Inflammatory macrophage (primary cell): ENCODE results near the gene ITPKB.
A peak's percentile ranks its signal among the peaks of the same experiment; 100 is the strongest.
"Not testable (repeated sequence)": the region's sequence is repeated elsewhere in the genome, so short reads cannot be mapped to it uniquely, and the experiment has no call there.

Source experiments
- DNase-seq, 2 donors: peaks; one replicate each; pipeline ENCODE4 v3.0.0-alpha.2; 2020 to 2022

ITPKB gene

DNA sequence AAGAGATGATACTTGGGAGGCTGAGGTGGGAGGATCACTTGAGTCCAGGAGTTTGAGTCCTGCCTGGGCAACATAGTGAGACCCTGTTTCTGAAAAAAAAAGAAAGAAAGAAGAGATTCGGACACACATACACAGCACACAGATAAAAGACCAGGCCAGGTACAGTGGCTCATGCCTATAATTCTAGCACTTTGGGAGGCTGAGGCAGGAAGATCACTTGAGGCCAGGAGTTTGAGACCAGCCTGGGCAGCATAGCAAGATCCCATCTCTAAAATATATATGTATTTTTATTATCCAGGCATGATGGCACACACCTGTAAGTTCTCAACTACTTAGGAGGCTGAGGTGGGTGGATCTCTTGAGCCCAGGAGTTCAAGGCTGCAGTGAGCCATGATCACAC is 121.4 kb downstream of the ITPKB start:
- not testable (repeated sequence) for DNase-seq

DNA sequence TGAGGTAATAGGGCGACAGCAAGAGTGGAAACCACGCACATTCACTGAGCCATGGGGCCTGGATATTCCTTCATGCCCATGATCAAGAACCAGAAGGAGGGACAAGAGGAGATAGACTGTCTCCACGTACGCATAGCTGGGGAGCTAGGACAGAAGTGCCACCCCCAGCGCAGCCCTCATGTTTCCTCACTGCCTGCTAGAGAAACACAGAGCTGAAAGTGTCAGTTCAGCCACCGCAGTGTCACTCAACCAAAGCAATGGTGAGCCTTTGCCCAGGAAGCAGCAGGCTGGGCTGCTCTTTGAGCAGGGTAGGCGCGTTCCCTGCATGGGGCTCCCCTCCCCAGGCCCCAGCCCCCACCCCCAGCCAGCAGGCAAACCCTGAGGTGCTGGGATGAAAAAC is 122.0 kb downstream of the ITPKB start:
- no peak for DNase-seq

- no peak for DNase-seq
These were observed 122.4 kb downstream of the ITPKB start for GRCh38 chr1:226616636-226617035.

GRCh38 chr1:226615876-226616275 is 123.2 kb downstream of the ITPKB start:
- DNase-seq = no peak

GRCh38 chr1:226611980-226612379 is 127.1 kb downstream of the ITPKB start:
- DNase-seq = not testable (repeated sequence)

DNA sequence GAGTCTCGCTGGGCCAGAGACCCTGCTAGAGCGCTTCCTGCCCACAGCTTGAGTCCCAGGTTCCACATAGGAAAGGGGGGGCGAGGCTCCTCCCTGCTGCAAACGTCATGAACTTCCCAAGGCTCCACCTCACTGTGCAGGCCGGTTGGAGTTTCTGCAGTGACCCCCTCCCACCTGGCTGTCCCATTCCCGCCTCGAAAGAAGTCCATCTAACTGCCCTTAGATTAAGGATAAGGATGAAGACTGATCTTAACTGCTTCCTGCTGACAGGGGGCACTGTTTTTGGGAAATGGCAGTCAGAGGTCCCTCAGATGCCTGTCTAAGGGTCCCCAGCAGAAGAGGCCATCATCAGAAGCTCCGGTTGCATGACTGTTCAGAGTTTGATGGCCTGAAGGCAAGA is 127.8 kb downstream of the ITPKB start:
- no peak for DNase-seq

GRCh38 chr1:226610671-226611070 is 128.4 kb downstream of the ITPKB start:
- no peak for DNase-seq

- DNase-seq = no peak
These were observed 129.1 kb downstream of the ITPKB start for GRCh38 chr1:226609836-226610455.

DNA sequence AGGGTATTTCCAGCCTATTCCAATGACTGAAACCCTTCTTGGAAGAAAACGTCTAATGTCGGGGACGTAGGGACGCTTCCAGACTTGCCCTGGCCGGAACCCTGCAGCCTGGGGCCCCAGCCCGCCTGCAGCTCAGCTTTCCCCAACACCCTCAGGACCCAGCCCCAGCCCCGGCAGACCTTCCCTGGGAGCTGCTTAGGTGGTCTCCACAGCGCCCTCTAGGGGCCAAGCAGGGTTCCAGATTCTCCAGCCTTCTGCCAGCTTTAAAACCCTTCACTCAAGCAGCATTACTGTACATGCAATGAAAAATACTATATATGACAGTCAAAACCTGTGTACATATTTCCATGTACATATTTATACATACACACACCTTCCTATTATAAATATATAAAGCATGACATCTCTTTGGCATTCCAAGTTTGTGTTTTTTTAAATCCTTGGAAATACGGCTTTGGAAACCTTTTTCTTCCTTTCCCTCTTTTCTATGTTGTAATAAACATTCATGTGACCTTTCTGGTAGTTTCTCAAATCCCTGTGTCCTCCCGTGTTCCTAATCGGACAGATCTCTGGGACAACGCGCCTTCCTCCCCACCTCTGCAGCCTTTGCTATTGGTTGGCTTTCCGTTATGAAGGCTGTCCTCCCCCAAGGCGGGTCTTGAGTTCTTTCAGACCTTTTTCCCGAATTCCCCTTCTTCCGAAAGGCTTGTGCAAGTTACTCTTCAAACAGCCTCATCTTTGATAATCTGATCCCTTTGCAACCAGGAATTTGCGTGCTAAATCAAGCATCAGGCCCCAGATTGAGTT is 130.2 kb downstream of the ITPKB start:
- peak; percentile 55 to 74 for DNase-seq

GRCh38 chr1:226607821-226608220 is 131.3 kb downstream of the ITPKB start:
- no peak for DNase-seq

- no peak for DNase-seq
These were observed 131.8 kb downstream of the ITPKB start for GRCh38 chr1:226607268-226607660.

DNA sequence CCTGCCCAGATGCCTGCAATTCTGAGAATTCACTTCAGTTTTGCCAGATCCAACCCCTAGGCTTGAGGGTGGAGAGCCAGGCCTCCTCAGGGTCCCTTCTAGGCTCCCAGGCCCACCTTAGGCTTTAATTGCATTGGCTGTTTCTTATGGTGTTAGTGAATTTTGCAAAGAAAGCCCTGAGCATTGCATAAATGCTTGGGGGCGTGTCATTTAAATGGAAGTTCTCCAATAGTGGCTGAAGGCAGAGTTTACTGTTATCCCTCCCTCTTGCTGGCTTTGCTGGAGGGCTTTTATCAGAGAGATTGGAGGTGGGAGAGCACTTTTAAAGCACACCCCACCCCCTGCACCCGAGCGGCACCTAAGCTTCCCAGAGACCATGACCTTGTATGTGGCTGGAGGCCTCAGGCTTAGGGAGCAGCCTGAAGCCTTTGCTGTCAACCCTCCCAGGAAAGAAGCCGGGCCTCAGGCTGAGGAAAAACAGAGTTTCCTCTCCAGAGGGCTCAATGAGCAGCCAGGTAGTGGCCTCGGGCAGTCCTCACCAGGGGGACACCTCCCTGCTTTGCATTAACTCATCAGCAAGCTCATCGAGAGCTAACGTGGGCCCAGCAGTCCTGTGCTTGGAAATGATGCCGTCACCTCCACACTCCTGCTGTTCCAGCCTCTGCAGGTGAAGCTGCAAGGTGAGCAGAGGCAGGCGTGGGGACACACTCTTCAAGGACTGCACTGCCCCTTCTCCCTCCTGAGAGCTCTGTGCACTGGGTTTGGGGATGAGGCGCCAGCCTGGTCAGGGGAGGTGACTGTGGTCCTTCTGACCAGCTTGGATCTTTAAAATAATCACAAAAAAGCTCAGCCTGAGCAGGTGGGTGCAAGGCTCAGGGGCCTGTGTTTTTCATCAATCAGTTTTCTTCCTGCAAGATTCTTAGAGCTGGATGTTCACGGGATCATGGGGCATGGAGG is 132.5 kb downstream of the ITPKB start:
- no peak for DNase-seq

- no peak for DNase-seq
These were observed 133.6 kb downstream of the ITPKB start for GRCh38 chr1:226605318-226605950.

DNA sequence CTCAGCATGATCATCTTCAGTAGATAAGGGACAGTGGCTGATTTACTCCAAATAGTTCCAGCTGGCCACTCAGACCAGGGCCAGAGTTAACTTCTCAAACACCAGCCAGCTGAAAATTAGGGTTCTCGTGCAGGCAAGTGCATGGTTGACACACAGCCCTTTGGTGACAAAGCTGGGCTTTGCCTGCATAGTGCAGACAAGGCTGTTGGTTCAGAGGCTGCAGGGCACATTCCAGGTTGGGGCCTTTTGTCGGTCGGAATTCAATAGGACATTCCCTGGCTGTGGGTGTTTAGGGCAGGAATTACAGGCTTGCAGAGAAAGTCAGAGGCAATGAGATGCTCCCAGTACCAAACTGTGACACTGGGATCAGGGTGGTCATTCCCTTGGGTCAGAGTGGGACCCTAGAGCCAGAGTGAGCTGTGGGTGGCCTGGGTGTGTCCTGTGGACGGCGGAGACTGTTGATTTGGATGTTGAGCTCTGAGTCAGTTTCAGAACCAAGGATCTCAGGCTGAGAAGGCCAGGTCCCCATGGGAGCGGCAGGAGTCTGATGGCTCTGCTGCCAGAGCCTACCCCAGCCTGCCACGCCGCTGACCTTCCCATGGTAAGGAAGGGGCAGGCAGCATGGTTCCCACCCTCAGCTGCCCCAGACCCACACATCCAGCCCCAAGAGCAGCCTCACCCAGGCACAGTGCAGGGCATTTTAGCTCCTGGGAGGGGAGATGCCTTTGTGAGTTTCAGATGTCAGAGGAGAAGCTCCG is 134.3 kb downstream of the ITPKB start:
- DNase-seq = no peak

GRCh38 chr1:226603858-226604559 is 135.1 kb downstream of the ITPKB start:
- DNase-seq = no peak

GRCh38 chr1:226603022-226603857 is 135.8 kb downstream of the ITPKB start:
- DNase-seq = no peak

DNA sequence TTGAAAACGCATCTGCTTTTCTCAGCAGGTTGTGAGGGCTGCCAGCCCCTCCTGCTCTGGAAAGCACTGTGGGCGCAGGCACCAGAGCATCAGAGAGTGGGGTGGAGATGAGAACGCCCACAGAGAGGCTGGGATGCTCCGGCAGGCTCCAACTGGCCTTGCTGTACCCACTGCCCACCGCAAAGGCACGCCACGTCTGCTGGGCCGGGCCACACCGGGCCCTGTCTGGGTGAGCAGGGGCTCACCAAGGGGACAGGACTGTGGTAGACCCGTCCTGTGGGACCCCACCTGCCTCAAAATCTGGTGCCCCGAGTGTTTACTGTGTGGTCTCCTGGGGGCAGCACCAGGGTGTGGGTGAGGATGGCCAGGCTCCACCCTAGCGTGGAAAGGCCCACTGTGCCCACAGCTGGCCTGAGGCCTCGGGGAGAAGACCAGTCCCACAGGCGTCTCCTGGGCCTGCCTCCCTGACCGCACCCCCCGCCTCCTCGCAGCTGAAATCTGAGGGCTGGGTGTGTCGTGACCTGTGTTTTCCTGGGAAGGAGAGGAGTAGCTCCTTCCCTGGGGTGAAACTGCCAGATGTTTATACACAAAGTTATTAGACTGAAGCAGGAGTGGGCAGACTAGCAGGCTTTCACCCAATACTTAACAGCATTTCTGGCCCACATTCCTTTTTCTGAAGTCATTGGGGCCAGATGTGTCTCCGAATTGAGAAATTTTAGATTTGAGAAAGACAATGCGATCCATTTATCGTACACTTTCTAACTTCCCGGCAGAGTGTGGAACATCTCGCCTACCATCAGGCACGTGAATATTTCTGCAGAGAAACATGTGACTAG is 136.7 kb downstream of the ITPKB start:
- DNase-seq = no peak

GRCh38 chr1:226601456-226601855 is 137.6 kb downstream of the ITPKB start:
- DNase-seq = no peak

DNA sequence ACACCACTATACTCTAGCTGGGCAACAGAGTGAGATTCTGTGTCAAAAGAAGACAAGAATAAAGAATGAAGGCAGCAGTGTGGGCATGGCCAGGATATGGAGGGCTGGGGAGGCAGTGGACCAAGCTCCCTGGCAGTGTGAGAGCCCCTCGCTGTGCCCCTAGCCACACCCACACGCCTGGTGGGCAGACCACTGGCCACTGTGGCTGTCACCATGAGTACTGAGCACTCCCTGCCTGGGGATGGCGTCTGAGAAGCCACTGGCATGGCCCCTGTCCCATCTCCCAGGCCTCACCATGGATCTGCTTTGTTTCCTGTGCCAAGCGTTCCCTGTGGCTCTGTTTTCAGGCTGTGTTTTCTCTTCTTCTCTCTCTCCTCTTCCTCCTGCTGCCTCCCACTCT is 138.8 kb downstream of the ITPKB start:
- DNase-seq = no peak
